ENCODE measurements around the gene PCDHGA4. TPM values are rescaled to one million over a fixed set of nuclear protein-coding genes. Genes with fewer than 3 reads are reported as not detected.
"Not testable (repeated sequence)": the region's sequence is repeated elsewhere in the genome, so short reads cannot be mapped to it uniquely, and the experiment has no call there.

PCDHGA4 gene
- total RNA-seq, 1 donor from 2014 or later, result 0.90 TPM

DNA sequence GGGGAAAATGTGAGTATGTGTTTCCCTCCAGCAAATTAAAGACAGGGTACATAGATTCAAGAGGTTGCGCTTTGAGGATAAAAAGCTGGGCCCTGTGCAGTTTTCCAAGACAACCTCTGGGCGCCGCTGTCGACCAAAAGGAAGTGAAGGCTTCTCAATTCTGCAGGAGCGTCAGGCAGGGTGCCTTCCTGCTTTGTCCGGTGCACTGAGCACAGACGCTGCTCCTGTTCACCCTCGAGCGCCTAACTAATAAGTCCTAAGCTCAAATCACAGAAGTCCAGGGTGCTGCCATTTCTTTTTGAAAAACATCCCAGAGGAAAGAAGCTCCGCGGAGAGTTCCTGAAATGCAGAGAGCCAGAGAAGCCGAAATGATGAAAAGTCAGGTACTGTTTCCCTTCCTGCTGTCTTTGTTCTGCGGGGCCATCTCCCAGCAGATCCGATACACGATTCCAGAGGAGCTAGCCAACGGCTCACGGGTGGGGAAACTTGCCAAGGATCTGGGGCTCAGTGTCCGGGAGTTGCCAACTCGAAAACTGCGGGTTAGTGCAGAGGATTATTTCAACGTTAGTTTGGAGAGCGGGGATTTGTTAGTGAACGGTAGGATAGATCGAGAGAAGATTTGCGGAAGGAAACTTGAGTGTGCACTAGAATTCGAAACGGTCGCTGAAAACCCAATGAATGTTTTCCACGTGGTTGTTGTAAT, 4.8 kb upstream of the PCDHGA4 start, which contains the start of gene PCDHGB1:
TSS of gene PCDHGB1 (plus strand) at position 183 of the 703 bp plus-strand sequence. CDS start at position 345, 162 bp downstream.
- DNase-seq (ENCODE audit: low read depth in 2 of 2), result peak in 1 of 2 donors; percentile 42

DNA sequence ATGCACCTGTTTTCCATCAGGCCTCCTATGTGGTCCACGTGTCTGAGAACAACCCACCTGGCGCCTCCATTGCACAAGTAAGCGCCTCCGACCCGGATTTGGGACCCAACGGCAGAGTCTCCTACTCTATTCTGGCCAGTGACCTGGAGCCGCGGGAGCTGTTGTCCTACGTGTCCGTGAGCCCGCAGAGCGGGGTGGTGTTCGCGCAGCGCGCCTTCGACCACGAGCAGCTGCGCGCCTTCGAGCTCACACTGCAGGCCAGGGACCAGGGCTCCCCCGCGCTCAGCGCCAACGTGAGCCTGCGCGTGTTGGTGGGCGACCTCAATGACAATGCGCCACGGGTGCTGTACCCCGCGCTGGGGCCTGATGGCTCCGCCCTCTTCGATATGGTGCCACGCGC, 3.2 kb upstream of the PCDHGA4 start:
- no peak for DNase-seq (ENCODE audit: low read depth in 2 of 2)

DNA sequence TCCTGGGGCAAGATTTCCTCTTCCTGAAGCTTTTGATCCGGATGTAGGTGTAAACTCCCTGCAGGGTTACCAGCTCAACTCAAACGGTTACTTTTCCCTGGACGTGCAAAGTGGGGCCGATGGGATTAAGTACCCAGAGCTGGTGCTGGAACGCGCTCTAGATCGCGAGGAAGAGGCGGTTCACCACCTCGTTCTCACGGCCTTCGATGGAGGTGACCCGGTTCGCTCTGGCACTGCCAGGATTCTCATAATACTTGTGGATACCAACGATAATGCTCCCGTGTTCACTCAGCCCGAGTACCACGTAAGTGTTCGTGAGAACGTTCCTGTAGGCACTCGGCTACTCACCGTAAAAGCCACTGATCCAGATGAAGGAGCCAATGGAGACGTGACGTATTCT, 820 bp downstream of the PCDHGA4 start:
- no peak for DNase-seq (ENCODE audit: low read depth in 2 of 2)

DNA sequence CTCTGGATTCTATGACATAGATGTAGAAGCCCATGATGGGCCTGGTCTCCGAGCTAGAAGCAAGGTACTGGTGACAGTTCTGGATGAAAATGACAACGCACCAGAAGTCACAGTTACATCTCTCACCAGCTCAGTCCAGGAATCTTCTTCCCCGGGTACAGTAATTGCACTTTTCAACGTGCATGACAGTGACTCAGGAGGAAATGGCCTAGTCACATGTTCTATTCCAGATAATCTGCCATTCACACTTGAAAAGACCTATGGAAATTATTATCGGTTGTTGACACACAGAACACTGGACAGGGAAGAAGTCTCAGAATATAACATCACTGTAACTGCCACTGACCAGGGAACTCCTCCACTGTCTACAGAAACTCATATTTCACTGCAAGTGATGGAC, 1.3 kb downstream of the PCDHGA4 start:
- DNase-seq (ENCODE audit: low read depth in 2 of 2), result no peak

DNA sequence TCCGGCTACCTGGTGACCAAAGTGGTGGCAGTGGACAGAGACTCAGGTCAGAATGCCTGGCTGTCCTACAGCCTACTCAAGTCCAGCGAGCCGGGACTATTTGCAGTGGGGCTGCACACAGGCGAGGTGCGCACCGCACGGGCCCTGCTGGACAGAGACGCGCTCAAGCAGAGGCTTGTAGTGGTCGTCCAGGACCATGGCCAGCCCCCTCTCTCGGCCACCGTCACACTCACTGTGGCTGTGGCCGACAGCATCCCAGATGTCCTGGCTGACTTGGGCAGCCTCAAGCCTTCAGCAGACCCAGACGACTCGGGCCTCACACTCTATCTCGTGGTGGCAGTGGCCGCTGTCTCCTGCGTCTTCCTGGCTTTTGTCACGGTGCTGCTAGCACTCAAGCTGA, 2.1 kb downstream of the PCDHGA4 start:
- DNase-seq (ENCODE audit: low read depth in 2 of 2), result no peak

DNA sequence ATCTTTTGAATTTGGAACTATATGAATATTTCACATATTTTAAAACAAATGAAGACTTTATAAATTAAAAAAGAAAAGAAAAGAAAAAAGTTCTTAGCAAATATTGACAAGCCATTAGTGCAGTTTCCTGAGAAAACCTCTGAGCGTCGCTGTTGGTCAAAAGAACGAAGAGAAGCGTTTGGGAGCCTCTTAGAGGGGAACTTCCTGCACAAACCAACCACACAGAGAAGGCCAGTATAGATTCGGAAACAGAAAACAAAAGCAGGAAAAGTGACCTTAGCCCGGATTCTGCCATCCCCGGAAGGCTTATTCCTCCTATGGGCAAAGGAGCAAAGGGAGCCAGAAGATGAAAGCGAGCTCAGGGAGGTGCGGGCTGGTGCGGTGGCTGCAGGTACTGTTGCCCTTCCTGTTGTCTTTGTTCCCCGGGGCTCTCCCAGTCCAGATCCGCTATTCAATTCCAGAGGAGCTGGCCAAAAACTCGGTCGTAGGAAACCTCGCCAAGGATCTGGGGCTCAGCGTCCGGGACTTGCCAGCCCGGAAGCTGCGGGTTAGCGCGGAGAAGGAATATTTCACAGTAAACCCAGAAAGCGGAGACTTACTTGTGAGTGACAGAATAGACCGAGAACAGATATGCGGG, 5.1 kb downstream of the PCDHGA4 start, which contains the start of gene PCDHGB2:
TSS of gene PCDHGB2 (plus strand) at position 205 of the 637 bp plus-strand sequence. CDS start at position 347, 142 bp downstream.
- DNase-seq (ENCODE audit: low read depth in 2 of 2), result peak in 1 of 2 donors; percentile 53

DNA sequence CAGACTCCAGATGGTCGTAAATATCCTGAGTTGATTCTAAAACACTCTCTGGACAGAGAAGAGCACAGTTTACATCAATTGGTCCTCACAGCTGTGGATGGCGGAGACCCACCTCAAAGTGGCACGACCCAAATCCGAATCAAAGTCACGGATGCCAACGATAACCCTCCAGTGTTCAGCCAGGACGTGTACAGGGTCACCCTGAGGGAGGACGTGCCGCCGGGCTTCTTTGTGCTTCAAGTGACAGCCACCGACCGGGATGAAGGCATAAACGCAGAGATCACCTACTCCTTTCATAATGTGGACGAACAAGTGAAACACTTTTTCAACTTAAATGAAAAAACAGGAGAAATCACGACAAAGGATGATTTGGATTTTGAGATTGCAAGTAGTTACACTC, 5.9 kb downstream of the PCDHGA4 start:
- no peak for DNase-seq (ENCODE audit: low read depth in 2 of 2)

DNA sequence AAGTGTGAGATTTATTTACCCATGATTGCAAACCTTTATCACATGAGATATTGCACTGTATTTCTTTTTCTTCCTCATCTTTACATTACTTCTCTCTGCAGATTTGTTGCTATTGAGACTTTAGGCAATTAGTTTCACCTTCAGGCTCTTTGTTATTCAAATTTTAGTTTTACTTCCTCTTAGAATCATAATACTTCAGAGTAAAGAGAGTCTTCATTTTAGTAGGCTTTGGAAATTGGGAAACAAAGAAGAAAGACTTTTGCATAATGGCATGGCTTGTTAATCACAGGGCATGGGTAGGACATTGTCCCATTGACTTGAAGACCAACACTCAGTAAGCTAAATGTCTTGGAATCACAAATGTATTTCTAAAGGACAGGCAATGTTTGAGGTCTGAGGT, 7.9 kb downstream of the PCDHGA4 start:
- DNase-seq (ENCODE audit: low read depth in 2 of 2), result no peak

DNA sequence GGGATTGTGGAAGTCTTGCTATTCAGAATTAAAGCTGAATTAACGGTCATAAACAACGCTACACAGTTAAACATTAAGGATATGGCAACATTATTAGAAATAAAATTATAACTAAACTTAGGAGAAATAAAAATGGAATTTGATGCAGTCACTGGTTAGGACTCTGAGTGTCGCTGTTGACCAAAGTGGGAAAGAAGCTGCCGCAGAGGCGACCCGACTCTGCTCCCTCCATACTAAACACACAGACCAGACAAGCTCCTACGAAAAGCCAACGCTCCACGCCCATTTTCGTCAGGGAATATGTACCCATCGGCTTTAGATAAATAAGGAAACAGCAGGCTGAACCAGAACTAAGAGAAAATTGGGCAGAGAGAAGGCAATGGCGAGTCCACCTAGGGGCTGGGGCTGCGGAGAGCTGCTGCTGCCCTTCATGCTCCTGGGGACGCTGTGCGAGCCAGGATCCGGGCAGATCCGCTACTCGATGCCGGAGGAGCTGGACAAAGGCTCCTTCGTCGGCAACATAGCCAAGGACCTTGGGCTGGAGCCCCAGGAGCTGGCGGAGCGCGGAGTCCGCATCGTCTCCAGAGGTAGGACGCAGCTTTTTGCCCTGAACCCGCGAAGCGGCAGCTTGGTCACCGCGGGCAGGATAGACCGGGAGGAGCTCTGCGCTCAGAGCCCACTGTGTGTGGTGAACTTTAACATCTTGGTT, 9.3 kb downstream of the PCDHGA4 start, which contains the start of gene PCDHGA5:
TSS of gene PCDHGA5 (plus strand) at position 211 of the 709 bp plus-strand sequence. CDS start at position 380, 169 bp downstream.
- no peak for DNase-seq (ENCODE audit: low read depth in 2 of 2)

DNA sequence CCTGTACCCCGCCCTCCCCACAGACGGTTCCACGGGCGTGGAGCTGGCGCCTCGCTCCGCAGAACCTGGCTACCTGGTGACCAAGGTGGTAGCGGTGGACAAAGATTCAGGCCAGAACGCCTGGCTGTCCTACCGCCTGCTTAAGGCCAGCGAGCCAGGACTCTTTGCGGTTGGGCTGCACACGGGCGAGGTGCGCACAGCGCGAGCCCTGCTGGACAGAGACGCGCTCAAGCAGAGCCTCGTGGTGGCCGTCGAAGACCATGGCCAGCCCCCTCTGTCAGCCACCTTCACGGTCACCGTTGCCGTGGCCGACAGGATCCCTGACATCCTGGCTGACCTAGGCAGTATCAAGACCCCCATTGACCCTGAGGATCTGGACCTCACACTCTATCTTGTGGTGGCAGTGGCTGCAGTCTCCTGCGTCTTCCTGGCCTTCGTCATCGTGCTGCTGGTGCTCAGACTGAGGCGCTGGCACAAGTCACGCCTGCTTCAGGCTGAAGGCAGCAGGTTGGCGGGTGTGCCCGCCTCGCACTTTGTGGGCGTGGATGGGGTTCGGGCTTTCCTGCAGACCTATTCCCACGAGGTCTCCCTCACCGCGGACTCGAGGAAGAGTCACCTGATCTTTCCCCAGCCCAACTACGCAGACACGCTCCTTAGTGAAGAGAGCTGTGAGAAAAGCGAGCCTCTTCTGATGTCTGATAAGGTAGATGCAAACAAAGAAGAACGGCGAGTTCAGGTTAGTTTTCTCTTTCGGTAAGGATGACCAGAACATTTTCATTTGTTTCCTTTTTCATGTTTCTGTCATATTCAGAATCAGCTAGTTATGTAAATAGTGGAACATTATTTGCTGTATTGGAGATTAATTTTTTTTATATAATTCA, 11.4 kb downstream of the PCDHGA4 start:
- no peak for DNase-seq (ENCODE audit: low read depth in 2 of 2)

DNA sequence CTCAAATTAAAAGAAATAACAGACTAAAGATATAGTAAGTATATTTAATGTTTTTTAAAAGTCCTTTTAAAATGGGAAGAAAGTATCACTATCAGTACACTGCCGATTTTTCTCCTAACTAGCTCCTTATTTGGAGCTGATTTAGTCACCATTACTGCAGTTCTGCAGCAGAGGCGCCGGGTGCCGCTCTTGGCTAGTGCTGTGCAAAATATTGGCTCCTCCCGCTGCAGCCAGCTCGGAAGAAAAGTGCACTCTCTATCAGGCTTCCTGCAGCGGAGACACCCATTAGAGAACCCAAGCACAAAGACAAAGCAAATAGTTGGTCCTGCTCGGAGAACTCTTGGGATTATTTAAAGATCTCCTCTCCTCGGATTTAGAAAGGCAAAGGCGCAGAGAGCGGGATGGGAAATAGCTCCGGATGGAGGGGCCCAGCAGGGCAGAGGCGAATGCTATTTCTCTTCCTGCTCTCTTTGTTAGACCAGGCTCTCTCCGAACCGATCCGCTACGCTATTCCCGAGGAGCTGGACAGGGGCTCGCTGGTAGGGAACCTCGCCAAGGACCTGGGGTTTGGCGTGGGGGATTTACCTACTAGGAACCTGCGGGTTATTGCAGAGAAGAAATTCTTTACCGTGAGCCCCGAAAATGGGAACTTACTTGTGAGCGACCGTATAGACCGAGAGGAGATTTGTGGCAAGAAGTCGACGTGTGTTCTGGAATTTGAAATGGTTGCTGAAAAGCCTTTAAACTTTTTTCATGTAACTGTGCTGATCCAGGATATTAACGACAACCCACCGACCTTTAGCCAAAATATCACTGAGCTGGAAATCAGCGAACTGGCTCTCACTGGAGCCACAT, 15.4 kb downstream of the PCDHGA4 start, which contains the start of gene PCDHGB3:
TSS of gene PCDHGB3 (plus strand) at position 249 of the 855 bp plus-strand sequence. CDS start at position 402, 153 bp downstream.
- DNase-seq (ENCODE audit: low read depth in 2 of 2), result peak; percentile 38 to 71

DNA sequence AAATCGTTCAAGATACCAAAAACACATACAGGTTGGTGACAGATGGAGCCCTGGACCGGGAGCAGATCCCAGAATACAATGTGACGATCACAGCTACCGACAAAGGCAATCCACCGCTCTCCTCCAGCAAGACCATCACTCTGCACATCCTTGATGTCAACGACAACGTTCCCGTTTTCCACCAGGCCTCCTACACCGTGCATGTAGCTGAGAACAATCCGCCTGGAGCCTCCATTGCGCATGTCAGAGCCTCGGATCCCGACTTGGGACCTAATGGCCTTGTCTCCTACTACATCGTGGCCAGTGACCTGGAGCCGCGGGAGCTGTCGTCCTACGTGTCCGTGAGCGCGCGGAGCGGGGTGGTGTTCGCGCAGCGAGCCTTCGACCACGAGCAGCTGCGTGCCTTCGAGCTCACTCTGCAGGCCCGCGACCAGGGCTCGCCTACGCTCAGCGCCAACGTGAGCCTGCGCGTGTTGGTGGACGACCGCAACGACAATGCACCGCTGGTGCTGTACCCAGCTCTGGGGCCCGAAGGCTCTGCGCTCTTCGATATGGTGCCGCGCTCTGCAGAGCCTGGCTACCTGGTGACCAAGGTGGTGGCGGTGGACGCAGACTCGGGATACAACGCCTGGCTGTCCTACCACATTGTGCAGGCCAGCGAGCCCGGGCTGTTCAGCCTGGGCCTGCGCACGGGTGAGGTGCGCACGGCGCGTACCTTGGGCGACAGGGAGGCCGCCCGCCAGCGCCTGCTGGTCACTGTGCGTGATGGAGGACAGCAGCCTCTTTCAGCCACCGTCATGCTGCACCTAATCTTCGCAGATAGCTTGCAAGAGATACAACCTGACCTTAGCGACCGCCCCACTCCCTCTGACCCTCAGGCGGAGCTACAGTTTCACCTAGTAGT, 17.0 kb downstream of the PCDHGA4 start:
- DNase-seq (ENCODE audit: low read depth in 2 of 2), result no peak

DNA sequence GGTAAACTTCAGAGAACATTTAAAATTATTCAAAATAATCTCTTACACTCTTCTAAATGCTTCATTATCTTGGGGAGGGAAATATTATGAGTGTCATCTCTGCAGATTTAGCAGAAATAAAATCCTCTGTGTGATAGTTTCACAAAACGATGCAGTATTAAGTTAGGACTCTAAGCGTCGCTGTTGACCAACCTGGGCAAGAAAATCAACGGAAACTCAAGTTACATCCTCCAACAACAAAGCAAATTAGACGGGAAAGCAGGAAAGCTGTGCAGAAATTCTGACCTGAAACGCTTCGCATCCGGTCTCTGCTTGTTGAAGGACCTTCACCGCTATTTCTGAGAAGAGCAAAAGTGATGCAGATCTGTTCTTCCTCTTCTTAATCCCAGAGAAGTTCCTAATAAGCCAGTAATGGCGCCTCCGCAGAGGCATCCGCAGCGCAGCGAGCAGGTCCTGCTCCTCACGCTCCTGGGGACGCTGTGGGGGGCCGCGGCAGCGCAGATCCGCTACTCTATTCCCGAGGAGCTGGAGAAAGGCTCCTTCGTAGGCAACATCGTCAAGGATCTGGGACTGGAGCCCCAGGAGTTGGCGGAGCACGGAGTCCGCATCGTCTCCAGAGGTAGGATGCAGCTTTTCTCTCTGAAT, 19.0 kb downstream of the PCDHGA4 start, which contains the start of gene PCDHGA6:
TSS of gene PCDHGA6 (plus strand) at position 219 of the 645 bp plus-strand sequence. CDS start at position 412, 193 bp downstream.
- DNase-seq (ENCODE audit: low read depth in 2 of 2), result peak in 1 of 2 donors; percentile 42

DNA sequence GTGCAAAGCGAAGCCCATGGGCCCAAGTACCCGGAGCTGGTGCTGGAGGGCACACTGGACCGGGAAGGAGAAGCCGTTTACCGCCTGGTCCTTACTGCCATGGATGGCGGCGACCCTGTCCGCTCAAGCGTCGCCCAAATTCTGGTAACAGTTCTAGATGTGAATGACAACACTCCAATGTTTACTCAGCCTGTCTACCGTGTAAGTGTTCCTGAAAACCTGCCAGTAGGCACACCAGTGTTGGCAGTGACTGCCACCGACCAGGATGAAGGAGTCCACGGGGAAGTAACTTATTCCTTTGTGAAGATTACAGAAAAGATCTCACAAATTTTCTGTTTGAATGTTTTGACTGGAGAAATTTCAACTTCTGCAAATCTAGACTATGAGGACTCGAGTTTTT, 19.8 kb downstream of the PCDHGA4 start:
- no peak for DNase-seq (ENCODE audit: low read depth in 2 of 2)

DNA sequence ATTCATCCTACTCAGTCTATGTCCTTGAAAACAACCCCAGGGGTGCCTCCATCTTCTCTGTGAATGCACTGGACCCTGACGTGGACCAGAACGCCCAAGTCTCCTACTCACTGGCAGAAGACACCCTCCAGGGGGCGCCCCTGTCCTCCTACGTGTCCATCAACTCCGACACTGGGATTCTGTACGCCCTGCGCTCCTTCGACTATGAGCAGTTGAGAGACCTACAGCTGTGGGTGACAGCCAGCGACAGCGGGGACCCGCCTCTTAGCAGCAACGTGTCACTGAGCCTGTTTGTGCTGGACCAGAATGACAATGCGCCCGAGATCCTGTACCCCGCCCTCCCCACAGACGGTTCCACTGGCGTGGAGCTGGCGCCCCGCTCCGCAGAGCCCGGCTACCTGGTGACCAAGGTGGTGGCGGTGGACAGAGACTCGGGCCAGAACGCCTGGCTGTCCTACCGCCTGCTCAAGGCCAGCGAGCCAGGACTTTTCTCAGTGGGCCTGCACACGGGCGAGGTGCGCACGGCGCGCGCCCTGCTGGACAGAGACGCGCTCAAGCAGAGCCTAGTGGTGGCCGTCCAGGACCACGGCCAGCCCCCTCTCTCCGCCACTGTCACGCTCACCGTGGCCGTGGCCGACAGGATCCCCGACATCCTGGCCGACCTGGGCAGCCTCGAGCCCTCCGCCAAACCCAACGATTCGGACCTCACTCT, 20.8 kb downstream of the PCDHGA4 start:
- not testable (repeated sequence) for DNase-seq (ENCODE audit: low read depth in 2 of 2)

DNA sequence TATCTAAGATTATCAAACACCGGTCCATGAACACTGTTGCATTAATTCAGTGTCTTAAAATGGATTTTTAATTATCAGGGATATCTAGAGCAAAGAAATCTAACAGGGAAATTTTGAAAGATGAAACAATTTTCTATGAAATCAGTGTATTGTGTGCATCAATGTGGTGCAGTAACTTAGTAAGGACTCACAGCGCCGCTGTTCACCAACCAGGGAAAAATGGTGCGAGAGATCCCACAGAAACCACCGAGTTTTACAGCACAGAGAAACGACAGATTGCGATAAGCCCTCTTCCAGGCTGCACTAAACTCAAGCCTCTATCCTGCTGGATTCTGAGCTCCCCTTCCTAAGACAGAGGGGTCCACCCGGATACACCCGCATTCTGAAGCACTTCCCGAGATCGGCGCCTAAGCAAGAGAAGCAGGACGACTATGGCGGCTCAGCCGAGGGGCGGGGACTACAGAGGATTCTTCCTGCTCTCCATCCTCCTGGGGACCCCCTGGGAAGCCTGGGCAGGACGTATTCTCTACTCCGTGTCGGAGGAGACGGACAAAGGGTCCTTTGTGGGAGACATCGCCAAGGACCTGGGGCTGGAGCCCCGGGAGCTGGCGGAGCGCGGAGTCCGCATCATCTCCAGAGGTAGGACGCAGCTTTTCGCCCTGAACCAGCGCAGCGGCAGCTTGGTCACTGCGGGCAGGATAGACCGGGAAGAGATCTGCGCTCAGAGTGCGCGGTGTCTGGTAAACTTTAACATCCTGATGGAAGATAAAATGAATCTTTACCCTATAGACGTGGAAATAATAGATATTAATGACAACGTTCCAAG, 27.9 kb downstream of the PCDHGA4 start, which contains the start of gene PCDHGA7:
TSS of gene PCDHGA7 (plus strand) at position 274 of the 826 bp plus-strand sequence. CDS start at position 432, 158 bp downstream.
- DNase-seq (ENCODE audit: low read depth in 2 of 2), result peak in 1 of 2 donors; percentile 43

DNA sequence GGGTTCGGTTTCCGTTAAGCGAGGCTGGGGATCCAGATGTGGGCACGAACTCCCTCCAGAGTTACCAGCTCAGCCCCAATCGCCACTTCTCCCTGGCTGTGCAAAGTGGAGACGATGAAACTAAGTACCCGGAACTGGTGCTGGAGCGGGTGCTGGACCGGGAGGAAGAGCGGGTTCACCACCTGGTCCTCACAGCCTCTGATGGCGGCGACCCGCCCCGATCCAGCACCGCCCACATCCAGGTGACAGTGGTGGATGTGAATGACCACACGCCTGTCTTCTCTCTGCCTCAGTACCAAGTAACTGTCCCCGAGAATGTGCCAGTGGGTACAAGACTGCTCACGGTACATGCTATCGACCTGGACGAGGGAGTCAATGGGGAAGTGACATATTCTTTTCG, 28.5 kb downstream of the PCDHGA4 start:
- DNase-seq (ENCODE audit: low read depth in 2 of 2), result no peak

Data from dermis microvascular lymphatic vessel endothelial cell (primary cell).